OCI-LY1 (cell line): ENCODE measurements around the gene MAMDC2.

Experiments used
- H2AFZ ChIP-seq: fragments of 200-600 bp; sonication (generic), shearing (Covaris generic); 2 replicates; pipeline ENCODE4 v1.6.0; 2014; ENCODE audit warnings: antibody characterized with exemption, mild to moderate bottlenecking, low read length
- H3F3A ChIP-seq: fragments of 200-600 bp; sonication (generic), shearing (Covaris generic); 2 replicates; pipeline ENCODE4 v1.6.0; 2014; ENCODE audit warnings: mild to moderate bottlenecking, antibody characterized with exemption, low read length, moderate library complexity; ENCODE audit not compliant: insufficient read depth
- H3K27ac ChIP-seq: fragments of 200-600 bp; sonication (generic); 2 replicates; pipeline ENCODE4 v1.5.1; 2014; ENCODE audit warnings: low read length, mixed run types, mild to moderate bottlenecking, low read depth; ENCODE audit not compliant: poor library complexity, severe bottlenecking
- H3K27me3 ChIP-seq: fragments of 200-600 bp; sonication (generic); 2 replicates; pipeline ENCODE4 v1.6.0; 2014; ENCODE audit warnings: antibody characterized with exemption, mild to moderate bottlenecking, low read length, moderate library complexity; ENCODE audit not compliant: insufficient read depth
- H3K36me3 ChIP-seq: fragments of 200-600 bp; sonication (generic); 2 replicates; pipeline ENCODE4 v1.6.1; 2014; ENCODE audit warnings: mild to moderate bottlenecking, antibody characterized with exemption, low read length, moderate library complexity, mixed read lengths; ENCODE audit not compliant: insufficient read depth
- H3K4me1 ChIP-seq: fragments of 200-600 bp; sonication (generic); 2 replicates; pipeline ENCODE4 v1.5.1; 2014; ENCODE audit warnings: mild to moderate bottlenecking, low read length, moderate library complexity; ENCODE audit not compliant: insufficient read depth, severe bottlenecking
- H3K4me2 ChIP-seq: fragments of 200-600 bp; sonication (generic), shearing (Covaris generic); 2 replicates; pipeline ENCODE4 v1.6.1; 2014; ENCODE audit warnings: low read length
- H3K4me3 ChIP-seq: fragments of 200-600 bp; sonication (generic); 2 replicates; pipeline ENCODE4 v1.5.1; 2014; ENCODE audit warnings: low read length, low read depth, mild to moderate bottlenecking, mixed read lengths; ENCODE audit not compliant: poor library complexity, severe bottlenecking
- H3K79me2 ChIP-seq: fragments of 200-600 bp; shearing (Covaris generic); 2 replicates; pipeline ENCODE4 v1.6.1; 2016; ENCODE audit warnings: mixed run types, low read length, mixed read lengths; ENCODE audit not compliant: insufficient read depth
- H3K9ac ChIP-seq: fragments of 200-600 bp; sonication (generic), shearing (Covaris generic); 2 replicates; pipeline ENCODE4 v1.6.1; 2014; ENCODE audit warnings: mild to moderate bottlenecking, low read length, mixed read lengths
- H3K9me2 ChIP-seq: fragments of 200-600 bp; sonication (generic), shearing (Covaris generic); 2 replicates; pipeline ENCODE4 v1.6.1; 2014; ENCODE audit warnings: low read depth, mild to moderate bottlenecking, low read length, mixed read lengths
- H3K9me3 ChIP-seq: fragments of 200-600 bp; shearing (Covaris generic); 2 replicates; pipeline ENCODE4 v1.6.1; 2014; ENCODE audit warnings: low read length, mixed read lengths
- H4K20me1 ChIP-seq: fragments of 200-600 bp; sonication (generic), shearing (Covaris generic); 2 replicates; pipeline ENCODE4 v1.6.0; 2016; ENCODE audit warnings: mild to moderate bottlenecking, low read length; ENCODE audit not compliant: insufficient read depth
- EZH2 ChIP-seq: fragments of 200-600 bp; sonication (generic), shearing (Covaris generic); IDR thresholded peaks from 2 replicates; pipeline ENCODE4 v1.8.0; 2017; ENCODE audit warnings: borderline replicate concordance, mixed run types, mild to moderate bottlenecking, antibody characterized with exemption, low read length, moderate library complexity, mixed read lengths
- TF ChIP-seq, protein P1 (sequence below): fragments of 200-600 bp; sonication (generic), shearing (Covaris generic); IDR thresholded peaks from 2 replicates; pipeline ENCODE4 v1.5.1; 2017; ENCODE audit warnings: mild to moderate bottlenecking, antibody characterized with exemption, low read length, moderate library complexity, mixed read lengths

Gene MAMDC2

DNA sequence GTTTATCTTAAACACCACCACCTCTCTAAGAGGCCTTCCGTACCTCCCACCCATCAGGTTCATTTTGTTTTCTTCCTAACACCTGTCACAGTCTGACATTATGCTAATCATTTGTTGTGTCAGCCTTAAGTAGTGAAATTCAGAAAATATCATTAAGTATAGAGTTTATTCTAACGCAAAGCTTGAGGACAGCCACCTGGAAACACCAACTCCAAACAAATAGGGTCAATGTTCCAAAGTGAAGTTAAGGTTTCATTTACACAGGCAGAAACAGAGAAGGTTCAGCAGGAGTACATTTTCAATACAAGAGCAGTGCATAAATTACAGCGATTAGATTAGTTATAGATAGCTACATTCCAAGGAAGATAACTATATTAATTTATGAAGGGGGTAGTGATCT lies 213.9 kb downstream of the MAMDC2 start:
- Histone ChIP-seq H3K9ac (no peak overlapping the region; the same call in 1 of the 2 replicates), H3K79me2 (peaks cover 35% of the 10 kb centered on the region), H4K20me1 (0 out of 2 replicates have a peak, but pooled peaks cover 3% of the 10 kb centered on the region), H3K4me2 (peak overlapping the region; percentile 87; the same call in 1 of the 2 replicates), H3K27ac (no peak overlapping the region), H3K9me2 (no peaks in the 10 kb centered on the region), H3K9me3 (no peaks in the 10 kb centered on the region), H2AFZ (no peak overlapping the region), H3K4me3 (no peak overlapping the region), H3K27me3 (no peaks in the 10 kb centered on the region), H3F3A (no peaks in the 10 kb centered on the region), H3K36me3 (peaks cover 24% of the 10 kb centered on the region), H3K4me1 (peaks cover 33% of the 10 kb centered on the region)
- TF ChIP-seq, protein P1, sequence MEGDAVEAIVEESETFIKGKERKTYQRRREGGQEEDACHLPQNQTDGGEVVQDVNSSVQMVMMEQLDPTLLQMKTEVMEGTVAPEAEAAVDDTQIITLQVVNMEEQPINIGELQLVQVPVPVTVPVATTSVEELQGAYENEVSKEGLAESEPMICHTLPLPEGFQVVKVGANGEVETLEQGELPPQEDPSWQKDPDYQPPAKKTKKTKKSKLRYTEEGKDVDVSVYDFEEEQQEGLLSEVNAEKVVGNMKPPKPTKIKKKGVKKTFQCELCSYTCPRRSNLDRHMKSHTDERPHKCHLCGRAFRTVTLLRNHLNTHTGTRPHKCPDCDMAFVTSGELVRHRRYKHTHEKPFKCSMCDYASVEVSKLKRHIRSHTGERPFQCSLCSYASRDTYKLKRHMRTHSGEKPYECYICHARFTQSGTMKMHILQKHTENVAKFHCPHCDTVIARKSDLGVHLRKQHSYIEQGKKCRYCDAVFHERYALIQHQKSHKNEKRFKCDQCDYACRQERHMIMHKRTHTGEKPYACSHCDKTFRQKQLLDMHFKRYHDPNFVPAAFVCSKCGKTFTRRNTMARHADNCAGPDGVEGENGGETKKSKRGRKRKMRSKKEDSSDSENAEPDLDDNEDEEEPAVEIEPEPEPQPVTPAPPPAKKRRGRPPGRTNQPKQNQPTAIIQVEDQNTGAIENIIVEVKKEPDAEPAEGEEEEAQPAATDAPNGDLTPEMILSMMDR, result no peak
- no peak for TF ChIP-seq EZH2

DNA sequence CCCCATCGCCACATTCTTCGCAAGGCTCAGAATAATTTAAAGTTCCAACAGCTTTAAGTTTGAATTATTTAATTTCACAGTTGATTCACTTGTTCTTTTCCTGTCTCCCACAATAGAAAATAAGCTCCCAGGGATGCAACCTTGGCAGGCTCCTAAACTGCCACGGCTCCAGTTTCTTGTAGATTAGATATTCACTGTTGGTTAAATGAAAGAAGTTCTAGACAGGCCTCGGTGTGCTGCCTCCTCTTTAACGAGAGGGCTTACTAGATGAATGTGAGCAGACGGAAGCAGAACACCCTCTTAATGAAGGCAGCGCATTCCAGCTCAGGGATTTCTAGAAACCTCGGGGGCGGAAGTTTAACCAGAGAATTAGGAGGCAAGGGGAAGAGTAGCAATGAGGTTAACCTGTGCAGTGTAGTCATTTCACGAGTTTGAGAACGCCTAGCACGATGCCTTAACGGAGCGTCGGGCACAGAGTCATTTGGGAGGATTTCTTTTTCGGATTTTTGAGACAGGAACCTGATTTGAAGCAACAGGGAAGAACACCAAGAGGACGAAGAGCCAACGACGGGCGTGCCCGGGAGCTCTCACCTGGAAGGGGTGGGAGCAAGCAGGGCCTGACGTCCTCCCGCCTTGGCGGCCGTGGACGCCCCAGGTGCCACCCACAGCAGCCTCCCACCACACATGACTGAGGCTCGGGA lies 214.5 kb downstream of the MAMDC2 start:
- no peak overlapping the region for H3K27ac ChIP-seq
- peak overlapping the region; percentile 51 for H2AFZ ChIP-seq
- H3K27me3 ChIP-seq, result no peaks in the 10 kb centered on the region
- H3K9me2 ChIP-seq, result no peaks in the 10 kb centered on the region
- peaks cover 31% of the 10 kb centered on the region for H3K36me3 ChIP-seq
- 0 out of 2 replicates have a peak, but pooled peaks cover 3% of the 10 kb centered on the region for H4K20me1 ChIP-seq
- TF ChIP-seq, protein P1, result no peak
- no peak for TF ChIP-seq EZH2
- peak overlapping the region; percentile 92 for H3K9ac ChIP-seq
- no peaks in the 10 kb centered on the region for H3K9me3 ChIP-seq
- peaks cover 33% of the 10 kb centered on the region for H3K4me1 ChIP-seq
- no peaks in the 10 kb centered on the region for H3F3A ChIP-seq
- peaks cover 41% of the 10 kb centered on the region for H3K79me2 ChIP-seq
- peak overlapping the region; percentile 93 for H3K4me3 ChIP-seq
- peak overlapping the region; percentile 87 for H3K4me2 ChIP-seq

DNA sequence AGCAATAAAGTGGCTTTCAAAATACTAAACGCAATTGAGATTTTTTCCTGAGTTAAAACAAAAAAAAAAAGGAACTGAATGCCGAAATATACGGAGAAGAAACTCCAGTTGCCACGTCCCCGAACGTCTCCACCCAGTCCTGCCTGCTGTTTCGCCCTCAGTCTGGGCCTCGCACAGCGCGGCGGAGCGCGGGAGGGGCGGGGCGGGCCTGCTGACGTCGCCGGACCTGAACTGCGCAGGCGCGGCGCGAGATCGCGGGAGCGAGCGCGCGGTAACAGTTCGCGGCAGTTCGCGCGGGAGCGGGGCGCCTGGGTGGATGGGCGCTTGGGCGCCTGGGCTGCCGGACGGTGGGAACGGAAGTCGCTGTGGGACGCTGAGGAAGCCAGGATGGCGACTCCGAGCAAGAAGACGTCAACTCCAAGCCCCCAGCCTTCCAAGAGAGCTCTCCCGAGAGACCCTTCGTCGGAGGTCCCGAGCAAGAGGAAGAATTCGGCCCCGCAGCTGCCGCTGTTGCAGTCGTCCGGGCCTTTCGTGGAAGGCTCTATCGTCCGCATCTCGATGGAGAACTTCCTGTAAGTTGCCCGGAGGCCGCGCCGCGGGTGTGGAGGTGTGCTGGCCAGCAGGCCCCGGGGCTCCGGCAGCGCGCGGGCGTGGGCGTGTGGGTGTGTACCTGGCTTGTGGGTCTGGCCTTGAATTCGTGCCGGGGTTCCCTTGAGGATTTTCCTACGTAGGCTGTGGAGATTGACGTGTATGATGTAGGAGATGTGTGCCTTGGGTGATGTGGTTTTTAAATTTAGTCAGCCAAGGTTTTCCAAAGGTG lies 215.3 kb downstream of the MAMDC2 start, which contains the start of gene SMC5:
Gene SMC5 (plus strand): TSS at position 287 of the 820 bp plus-strand sequence. CDS start 101 bp downstream, at position 388.
- Histone ChIP-seq H3K36me3 (peaks cover 38% of the 10 kb centered on the region), H2AFZ (peak within 1 kb of the TSS; percentile 51), H3K4me2 (peak within 1 kb of the TSS; percentile 87), H3K27ac (peak within 1 kb of the TSS; percentile 14), H3K9me3 (no peaks in the 10 kb centered on the region), H3K9me2 (no peaks in the 10 kb centered on the region), H3K9ac (peak within 1 kb of the TSS; percentile 92), H3F3A (no peaks in the 10 kb centered on the region), H3K79me2 (peaks cover 49% of the 10 kb centered on the region), H4K20me1 (0 out of 2 replicates have a peak, but pooled peaks cover 3% of the 10 kb centered on the region), H3K27me3 (no peaks in the 10 kb centered on the region), H3K4me1 (peaks cover 33% of the 10 kb centered on the region), H3K4me3 (peak within 1 kb of the TSS; percentile 93)
- TF ChIP-seq EZH2, result no peak
- TF ChIP-seq, protein P1, result no peak
